Activated T-cell treated with anti-CD3 and anti-CD28 coated beads, Interleukin-2, amount 50 U/mL, for 1 hour (primary cell): ENCODE data around the gene SFMBT2.
"Not testable (repeated sequence)": the region's sequence is repeated elsewhere in the genome, so short reads cannot be mapped to it uniquely, and the experiment has no call there.

Experiments used
- DNase-seq: peaks from one replicate; pipeline ENCODE4 v3.0.0-alpha.2; 2020

SFMBT2 gene

GRCh38 chr10:7209458-7209857, 201.4 kb downstream of the SFMBT2 start:
- DNase-seq, result no peak

GRCh38 chr10:7206412-7207100, 204.3 kb downstream of the SFMBT2 start:
- no peak for DNase-seq

- DNase-seq, result no peak
These were observed 205.2 kb downstream of the SFMBT2 start for GRCh38 chr10:7205656-7206055.

- no peak for DNase-seq
These were observed 208.0 kb downstream of the SFMBT2 start for GRCh38 chr10:7202793-7203355.

GRCh38 chr10:7199152-7199760, 211.6 kb downstream of the SFMBT2 start:
- no peak for DNase-seq

GRCh38 chr10:7196284-7196683, 214.6 kb downstream of the SFMBT2 start:
- DNase-seq, result no peak

- no peak for DNase-seq
These were observed 215.7 kb downstream of the SFMBT2 start for GRCh38 chr10:7195118-7195517.

- no peak for DNase-seq
These were observed 216.3 kb downstream of the SFMBT2 start for GRCh38 chr10:7194571-7194970.

- DNase-seq, result peak; percentile 58
These were observed 217.5 kb downstream of the SFMBT2 start for GRCh38 chr10:7193369-7193768.

GRCh38 chr10:7192831-7193361, 217.9 kb downstream of the SFMBT2 start:
- peak; percentile 69 for DNase-seq

- no peak for DNase-seq
These were observed 218.8 kb downstream of the SFMBT2 start for GRCh38 chr10:7192061-7192460.

- not testable (repeated sequence) for DNase-seq
These were observed 220.1 kb downstream of the SFMBT2 start for GRCh38 chr10:7190772-7191171.

- DNase-seq, result no peak
These were observed 220.9 kb downstream of the SFMBT2 start for GRCh38 chr10:7189909-7190308.

- no peak for DNase-seq
These were observed 222.3 kb downstream of the SFMBT2 start for GRCh38 chr10:7188456-7189050.

- DNase-seq, result no peak
These were observed 224.3 kb downstream of the SFMBT2 start for GRCh38 chr10:7186387-7187018.

GRCh38 chr10:7185367-7185690, 225.5 kb downstream of the SFMBT2 start:
- no peak for DNase-seq

- DNase-seq, result no peak
These were observed 226.0 kb downstream of the SFMBT2 start for GRCh38 chr10:7184660-7185366.

GRCh38 chr10:7184116-7184515, 226.7 kb downstream of the SFMBT2 start:
- not testable (repeated sequence) for DNase-seq

- not testable (repeated sequence) for DNase-seq
These were observed 228.5 kb downstream of the SFMBT2 start for GRCh38 chr10:7182327-7182726.

GRCh38 chr10:7181420-7181819, 229.4 kb downstream of the SFMBT2 start:
- DNase-seq, result no peak

GRCh38 chr10:7179536-7179935, 231.3 kb downstream of the SFMBT2 start:
- DNase-seq, result no peak

- no peak for DNase-seq
These were observed 236.9 kb downstream of the SFMBT2 start for GRCh38 chr10:7173948-7174347.

- DNase-seq, result no peak
These were observed 239.0 kb downstream of the SFMBT2 start for GRCh38 chr10:7171825-7172224.
